A549 treated with DMSO at 1 μM for 4 hours (cell line): ENCODE measurements around the gene ROCK2. TPM values are rescaled to one million over a fixed set of nuclear protein-coding genes. Genes with fewer than 3 reads are reported as not detected.

Experiments used
- total RNA-seq: library from RNA; stranded (reverse); fragments of 200-300 nt; extraction: Qiagen RNA extraction; gene quantifications from 5 replicates; pipeline ENCODE4 v1.2.3, GENCODE V29; 2022; ENCODE audit warnings: low read depth

Gene ROCK2
- total RNA-seq: 25.2 to 38.5 TPM (median 32.2 TPM) in 5 replicates

GRCh38 chr2:11344342-11344955, at the start of gene ROCK2:
ROCK2 (minus strand) TSS chr2:11344636; CDS start chr2:11344136, 500 bp downstream.

GRCh38 chr2:11155381-11156035, 188.9 kb downstream of the ROCK2 start, which contains the start of gene SLC66A3:
SLC66A3 (plus strand) TSS chr2:11155467; CDS start chr2:11155547, 80 bp downstream.

Other genes starting within 250 kb of the ROCK2 start
- 34.1 to 41.4 TPM (median 37.2 TPM) in 5 replicates for gene SLC66A3, start 189.2 kb downstream of the ROCK2 start, total RNA-seq
- 25.3 to 31.8 TPM (median 30.5 TPM) in 5 replicates for gene E2F6, start 121.5 kb upstream of the ROCK2 start, total RNA-seq
- 2.4 to 3.7 TPM (median 3.2 TPM) in 5 replicates for gene GREB1, start 189.4 kb upstream of the ROCK2 start, total RNA-seq